Kidney (tissue), 14 donors: ENCODE measurements around the gene FAM241A. TPM values are rescaled to one million over a fixed set of nuclear protein-coding genes. Genes with fewer than 3 reads are reported as not detected.
"Not testable (repeated sequence)": the region's sequence is repeated elsewhere in the genome, so short reads cannot be mapped to it uniquely, and the experiment has no call there.

Experiments
- DNase-seq, 5 donors: peaks; one replicate each; pipeline ENCODE4 v3.0.0-alpha.2; 2013 to 2020
- FAIRE-seq: peaks from 2 replicates; lab custom pipeline; 2012; peaks lifted over from hg19 to GRCh38; lab: Jason Lieb, UNC
- H3K27ac ChIP-seq, 2 donors: one replicate each; pipeline ENCODE4 v1.7.0; 2013; ENCODE audit warnings: low read depth in 2 of 2, low read length in 2 of 2, inconsistent platforms in 1 of 2
- H3K27me3 ChIP-seq: one replicate; pipeline ENCODE4 v1.7.1; 2013; ENCODE audit warnings: low read length, inconsistent platforms; ENCODE audit not compliant: control insufficient read depth, insufficient read depth
- H3K36me3 ChIP-seq, 3 donors: one replicate each; pipeline versions ENCODE4 v1.7.0 to v1.7.1; 2013; ENCODE audit warnings: low read length in 3 of 3, control low read depth in 1 of 3, inconsistent platforms in 1 of 3; ENCODE audit not compliant: insufficient read depth in 3 of 3, control insufficient read depth in 2 of 3
- H3K4me1 ChIP-seq, 3 donors: one replicate each; pipeline versions ENCODE4 v1.7.0 to v1.7.1; 2013; ENCODE audit warnings: low read length in 3 of 3, inconsistent platforms in 1 of 3, low read depth in 1 of 3; ENCODE audit not compliant: control insufficient read depth in 2 of 3, insufficient read depth in 2 of 3
- H3K4me3 ChIP-seq, 3 donors: one replicate each; pipeline versions ENCODE4 v1.7.0 to v1.8.1; 2013; ENCODE audit warnings: low read length in 3 of 3, control low read depth in 1 of 3, inconsistent platforms in 1 of 3
- H3K9ac ChIP-seq, 3 donors: one replicate each; pipeline versions ENCODE4 v1.7.0 to v1.7.1; 2013; ENCODE audit warnings: low read length in 3 of 3, control low read depth in 1 of 3, inconsistent platforms in 1 of 3
- H3K9me3 ChIP-seq, 3 donors: one replicate each; pipeline versions ENCODE4 v1.7.0 to v1.7.1; 2013; ENCODE audit warnings: low read length in 3 of 3, control low read depth in 1 of 3, inconsistent platforms in 1 of 3; ENCODE audit not compliant: control insufficient read depth in 2 of 3, insufficient read depth in 1 of 3
- CTCF ChIP-seq: IDR thresholded peaks from 3 replicates; pipeline ENCODE4 v1.5.1; 2012; ENCODE audit warnings: mild to moderate bottlenecking, moderate library complexity, borderline replicate concordance; ENCODE audit not compliant: insufficient read depth; ENCODE audit errors: extremely low read depth
- intact Hi-C: fragments of 100-400 bp; cut with DNase I; formaldehyde crosslinking; loops from one replicate; pipeline ENCODE4 v1.11.1; 2022
- polyA plus RNA-seq: library from polyadenylated mRNA; stranded (reverse); fragments of 350-450 nt; fragmentation: Illumina TruSeq; extraction: RNeasy Lipid Tissue Mini Kit (QIAGEN cat#74804); gene quantifications from one replicate; pipeline ENCODE4 v1.2.3, GENCODE V29; 2014; ENCODE audit warnings: low read depth, low replicate concordance; ENCODE audit not compliant: insufficient read depth
- total RNA-seq: library from RNA; stranded (reverse); fragmentation: NEBNext Ultra II Directional; extraction: Animal tissue kit (Norgen Biotek cat#: 25700); gene quantifications from one replicate; pipeline ENCODE4 v1.2.1, GENCODE V29; 2021
- donor health status: control.
- donor health status: control.
- donor health status: control.
- donor health status: control.
- donor health status: control.
- donor health status: DM: yes; HTN: yes; CAD: no.
- donor health status: Normal renal cell carcinoma (clear cell type).

Gene FAM241A
- total and polyA plus RNA-seq, 2 donors from 2014 or later = 1.9 to 2.9 TPM

- TF ChIP-seq CTCF = no peak
- Histone ChIP-seq H3K9ac (no peak overlapping the region), H3K9me3 (no peaks in the 10 kb centered on the region), H3K4me3 (no peak overlapping the region), H3K36me3 (no peaks in the 10 kb centered on the region), H3K27me3 (no peaks in the 10 kb centered on the region), H3K4me1 (no peaks in the 10 kb centered on the region), H3K27ac (no peak overlapping the region)
- intact Hi-C loops = no loop called here
- DNase-seq = no peak
- no peak for FAIRE-seq
These were observed 61.2 kb downstream of the FAM241A start for GRCh38 chr4:112206431-112206830.

GRCh38 chr4:112208137-112209095 lies 63.2 kb downstream of the FAM241A start:
- H3K4me3 ChIP-seq, H3K4me1 ChIP-seq, H3K9ac ChIP-seq, H3K36me3 ChIP-seq, FAIRE-seq, intact Hi-C loops, DNase-seq, H3K27ac ChIP-seq, H3K9me3 ChIP-seq, H3K27me3 ChIP-seq: not testable (repeated sequence)

- Histone ChIP-seq H3K4me1 (no peaks in the 10 kb centered on the region), H3K36me3 (no peaks in the 10 kb centered on the region), H3K9ac (no peak overlapping the region), H3K27ac (no peak overlapping the region), H3K27me3 (no peaks in the 10 kb centered on the region), H3K4me3 (no peak overlapping the region), H3K9me3 (no peaks in the 10 kb centered on the region)
- FAIRE-seq = no peak
- no peak for DNase-seq
- TF ChIP-seq CTCF = no peak
- intact Hi-C loops = no loop called here
These were observed 65.5 kb downstream of the FAM241A start for GRCh38 chr4:112210777-112211176.

GRCh38 chr4:112213091-112213490 lies 67.8 kb downstream of the FAM241A start:
- H3K9me3 ChIP-seq = no peaks in the 10 kb centered on the region
- H3K4me3 ChIP-seq = no peak overlapping the region
- H3K4me1 ChIP-seq = no peaks in the 10 kb centered on the region
- H3K27ac ChIP-seq = no peak overlapping the region
- intact Hi-C loops = no loop called here
- DNase-seq (no peak), FAIRE-seq (no peak)
- no peaks in the 10 kb centered on the region for H3K36me3 ChIP-seq
- no peaks in the 10 kb centered on the region for H3K27me3 ChIP-seq
- TF ChIP-seq CTCF = no peak
- H3K9ac ChIP-seq = no peak overlapping the region
